Bone marrow (tissue), 2 donors: ENCODE data around the gene DMRTA1.
"Not testable (repeated sequence)": the region's sequence is repeated elsewhere in the genome, so short reads cannot be mapped to it uniquely, and the experiment has no call there.

ENCODE experiments used
- DNase-seq, 2 donors: peaks; one replicate each; lab custom pipeline; 2025; lab: John Stamatoyannopoulos, UW

DMRTA1 gene

GRCh38 chr9:22446589-22446949, at the start of gene DMRTA1:
DMRTA1 (plus strand) TSS chr9:22446824; CDS start chr9:22447066, 242 bp downstream.
- DNase-seq, result no peak

GRCh38 chr9:22401671-22402070, 45.0 kb upstream of the DMRTA1 start:
- no peak for DNase-seq

GRCh38 chr9:22405869-22406659, 40.6 kb upstream of the DMRTA1 start:
- no peak for DNase-seq

GRCh38 chr9:22413884-22414283, 32.7 kb upstream of the DMRTA1 start:
- DNase-seq, result no peak

- no peak for DNase-seq
Measured at GRCh38 chr9:22415941-22416691, 30.5 kb upstream of the DMRTA1 start.

- DNase-seq, result no peak
Measured at GRCh38 chr9:22416692-22417060, 29.9 kb upstream of the DMRTA1 start.

- no peak for DNase-seq
Measured at GRCh38 chr9:22423566-22423965, 23.1 kb upstream of the DMRTA1 start.

GRCh38 chr9:22424616-22425015, 22.0 kb upstream of the DMRTA1 start:
- DNase-seq, result no peak

- DNase-seq, result no peak
Measured at GRCh38 chr9:22425551-22425950, 21.1 kb upstream of the DMRTA1 start.

GRCh38 chr9:22427226-22427880, 19.3 kb upstream of the DMRTA1 start:
- DNase-seq, result no peak

- DNase-seq, result no peak
Measured at GRCh38 chr9:22433691-22434090, 12.9 kb upstream of the DMRTA1 start.

GRCh38 chr9:22435252-22435651, 11.4 kb upstream of the DMRTA1 start:
- DNase-seq, result not testable (repeated sequence)

- not testable (repeated sequence) for DNase-seq
Measured at GRCh38 chr9:22437461-22438067, 9.1 kb upstream of the DMRTA1 start.

- no peak for DNase-seq
Measured at GRCh38 chr9:22440841-22441240, 5.8 kb upstream of the DMRTA1 start.

GRCh38 chr9:22446950-22447617, 460 bp downstream of the DMRTA1 start:
- no peak for DNase-seq

- DNase-seq, result no peak
Measured at GRCh38 chr9:22447618-22448305, 1.1 kb downstream of the DMRTA1 start.

GRCh38 chr9:22449719-22450118, 3.1 kb downstream of the DMRTA1 start:
- no peak for DNase-seq

GRCh38 chr9:22452415-22453010, 5.9 kb downstream of the DMRTA1 start:
- no peak for DNase-seq

- no peak for DNase-seq
Measured at GRCh38 chr9:22454016-22454415, 7.4 kb downstream of the DMRTA1 start.

- DNase-seq, result no peak
Measured at GRCh38 chr9:22455181-22455580, 8.6 kb downstream of the DMRTA1 start.

- no peak for DNase-seq
Measured at GRCh38 chr9:22457448-22457847, 10.8 kb downstream of the DMRTA1 start.
